PC-3 (cell line): ENCODE measurements around the gene TIAM2. TPM values are rescaled to one million over a fixed set of nuclear protein-coding genes. Genes with fewer than 3 reads are reported as not detected.

ENCODE experiments used
- ATAC-seq: fragments of 200-7000 bp; cut with Tn5 transposase; 2 replicates; pipeline ENCODE4 v1.9.1; 2020; ENCODE audit warnings: mild to moderate bottlenecking, moderate library complexity
- BruUV-seq: library from RNA; stranded (reverse); fragments of 400-500 nt; replicated peaks from 2 replicates; lab custom pipeline; 2021; lab: Mats Ljungman, UMichigan
- CTCF ChIA-PET: fragments of 300-600 bp; sonication (Branson Sonifier 250); formaldehyde crosslinking; loops from one replicate; lab custom pipeline; 2022; ENCODE audit warnings: antibody characterized with exemption; lab: Charles Lee
- POLR2A ChIA-PET: fragments of 300-600 bp; sonication (Branson Sonifier 250); formaldehyde crosslinking; loops from one replicate; lab custom pipeline; 2022; ENCODE audit warnings: antibody characterized with exemption; ENCODE audit not compliant: unreplicated experiment; lab: Charles Lee
- DNase-seq: peaks from one replicate; pipeline ENCODE4 v3.0.0-alpha.2; 2015
- H2AFZ ChIP-seq: fragments of 300-600 bp; sonication (generic); 2 replicates; pipeline ENCODE4 v1.6.0; 2016; ENCODE audit warnings: antibody characterized with exemption, low read length
- H3F3A ChIP-seq: fragments of 300-600 bp; sonication (generic); one replicate; pipeline ENCODE4 v1.6.0; 2017; ENCODE audit warnings: antibody characterized with exemption, low read length, control low read depth, mild to moderate bottlenecking; ENCODE audit not compliant: unreplicated experiment
- H3K27ac ChIP-seq: fragments of 300-600 bp; sonication (generic); 2 replicates; pipeline ENCODE4 v1.5.1; 2016; ENCODE audit warnings: mild to moderate bottlenecking, low read length
- H3K27me3 ChIP-seq: fragments of 300-600 bp; sonication (generic); 2 replicates; pipeline ENCODE4 v1.6.1; 2016; ENCODE audit warnings: low read length, mixed read lengths
- H3K36me3 ChIP-seq: fragments of 300-600 bp; sonication (generic); 2 replicates; pipeline ENCODE4 v1.6.1; 2016; ENCODE audit warnings: low read depth, mixed run types, low read length, mixed read lengths
- H3K4me1 ChIP-seq: fragments of 300-600 bp; sonication (generic); 2 replicates; pipeline ENCODE4 v1.5.1; 2016; ENCODE audit warnings: low read length; ENCODE audit not compliant: insufficient read depth
- H3K4me2 ChIP-seq: fragments of 300-600 bp; sonication (generic); 2 replicates; pipeline ENCODE4 v1.6.0; 2016; ENCODE audit warnings: low read length
- H3K4me3 ChIP-seq: fragments of 300-600 bp; sonication (generic); 2 replicates; pipeline ENCODE4 v1.5.1; 2016; ENCODE audit warnings: mild to moderate bottlenecking, low read length, mixed read lengths
- H3K79me2 ChIP-seq: fragments of 300-600 bp; sonication (generic); 2 replicates; pipeline ENCODE4 v1.6.1; 2017; ENCODE audit warnings: low read length, mixed read lengths
- H3K9ac ChIP-seq: fragments of 300-600 bp; sonication (generic); 2 replicates; pipeline ENCODE4 v1.6.0; 2016; ENCODE audit warnings: mild to moderate bottlenecking, low read length
- H3K9me2 ChIP-seq: fragments of 300-600 bp; sonication (generic); replicated peaks from 2 replicates; pipeline ENCODE4 v1.6.1; 2016; ENCODE audit warnings: mixed run types, low read length, mixed read lengths
- H3K9me3 ChIP-seq: fragments of 300-600 bp; sonication (generic); 2 replicates; pipeline ENCODE4 v1.6.1; 2016; ENCODE audit warnings: low read length, mixed read lengths
- H4K20me1 ChIP-seq: fragments of 300-600 bp; sonication (generic); 2 replicates; pipeline ENCODE4 v1.6.1; 2016; ENCODE audit warnings: low read length, mixed read lengths
- CTCF ChIP-seq: fragments of 300-600 bp; sonication (generic); conservative IDR thresholded peaks from 2 replicates; pipeline ENCODE4 v1.5.1; 2017; ENCODE audit warnings: antibody characterized with exemption, low read depth, mild to moderate bottlenecking, low read length
- EZH2 ChIP-seq: fragments of 300-600 bp; sonication (generic); IDR thresholded peaks from one replicate; pipeline ENCODE4 v1.6.1; 2017; ENCODE audit warnings: antibody characterized with exemption, mild to moderate bottlenecking, low read length; ENCODE audit not compliant: unreplicated experiment
- EZH2phosphoT487 ChIP-seq: fragments of 300-600 bp; sonication (generic); IDR thresholded peaks from 2 replicates; pipeline ENCODE4 v1.6.1; 2018; ENCODE audit warnings: mild to moderate bottlenecking, antibody characterized with exemption, low read length, borderline replicate concordance
- intact Hi-C: fragments of 100-400 bp; cut with micrococcal nuclease; formaldehyde crosslinking; loops from 2 replicates; pipeline ENCODE4 v1.9.0; 2023
- total RNA-seq: library from RNA; depleted of rRNA; stranded (reverse); fragments of >200 nt; gene quantifications from 2 replicates; pipeline ENCODE4 v1.2.3, GENCODE V29; 2014

The TIAM2 gene
- total RNA-seq, 1 experiment from 2014 or later = 4.5 TPM

DNA sequence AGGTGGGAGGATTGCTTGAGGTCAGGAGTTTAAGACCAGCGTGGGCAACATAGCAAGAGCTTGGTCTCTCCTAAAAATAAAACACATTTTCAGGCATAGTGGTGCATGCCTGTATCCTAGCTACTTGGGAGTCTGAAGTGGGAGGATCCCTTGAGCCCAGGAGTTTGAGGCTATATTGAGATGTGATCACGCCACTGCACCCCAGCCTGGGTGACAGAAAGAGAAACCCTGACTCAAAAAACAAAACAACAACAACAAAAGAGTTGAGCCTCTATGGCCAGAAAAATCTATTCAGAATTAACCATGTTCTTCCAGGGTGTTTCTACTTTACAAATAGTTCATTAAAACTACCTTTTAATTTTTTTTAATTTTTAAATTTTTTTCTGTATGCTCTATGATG lies 60.6 kb downstream of the TIAM2 start:
- no peak overlapping the region for H2AFZ ChIP-seq
- H3K4me2 ChIP-seq = no peak overlapping the region
- POLR2A ChIA-PET = no interaction called here
- H3K4me3 ChIP-seq = no peak overlapping the region
- no peaks in the 10 kb centered on the region for H3K9me3 ChIP-seq
- no peak for DNase-seq
- H3K27me3 ChIP-seq = no peaks in the 10 kb centered on the region
- TF ChIP-seq CTCF = no peak
- TF ChIP-seq EZH2 = no peak
- TF ChIP-seq EZH2phosphoT487 = no peak
- H4K20me1 ChIP-seq = no peaks in the 10 kb centered on the region
- no peak overlapping the region for H3K9ac ChIP-seq
- intact Hi-C loops = no loop called here
- no peaks in the 10 kb centered on the region for H3K36me3 ChIP-seq
- CTCF ChIA-PET = no interaction called here
- no peaks in the 10 kb centered on the region for H3K9me2 ChIP-seq
- no TSS peak for BruUV-seq
- ATAC-seq = no peak
- no peaks in the 10 kb centered on the region for H3F3A ChIP-seq
- H3K27ac ChIP-seq = no peak overlapping the region
- H3K4me1 ChIP-seq = no peaks in the 10 kb centered on the region
- no peaks in the 10 kb centered on the region for H3K79me2 ChIP-seq

GRCh38 chr6:155056756-155057155 lies 61.6 kb downstream of the TIAM2 start:
- Histone ChIP-seq H3K9ac (no peak overlapping the region), H3K9me3 (no peaks in the 10 kb centered on the region), H2AFZ (no peak overlapping the region), H3K27me3 (no peaks in the 10 kb centered on the region), H3K4me1 (no peaks in the 10 kb centered on the region), H4K20me1 (no peaks in the 10 kb centered on the region), H3K4me2 (no peak overlapping the region), H3K9me2 (no peaks in the 10 kb centered on the region), H3K27ac (no peak overlapping the region), H3K36me3 (no peaks in the 10 kb centered on the region), H3F3A (no peaks in the 10 kb centered on the region), H3K79me2 (no peaks in the 10 kb centered on the region), H3K4me3 (no peak overlapping the region)
- ATAC-seq (no peak), DNase-seq (no peak)
- ChIA-PET POLR2A (no interaction called here), CTCF (no interaction called here)
- intact Hi-C loops = no loop called here
- no peak for TF ChIP-seq EZH2
- TF ChIP-seq EZH2phosphoT487 = no peak
- TF ChIP-seq CTCF = no peak
- no TSS peak for BruUV-seq

DNA sequence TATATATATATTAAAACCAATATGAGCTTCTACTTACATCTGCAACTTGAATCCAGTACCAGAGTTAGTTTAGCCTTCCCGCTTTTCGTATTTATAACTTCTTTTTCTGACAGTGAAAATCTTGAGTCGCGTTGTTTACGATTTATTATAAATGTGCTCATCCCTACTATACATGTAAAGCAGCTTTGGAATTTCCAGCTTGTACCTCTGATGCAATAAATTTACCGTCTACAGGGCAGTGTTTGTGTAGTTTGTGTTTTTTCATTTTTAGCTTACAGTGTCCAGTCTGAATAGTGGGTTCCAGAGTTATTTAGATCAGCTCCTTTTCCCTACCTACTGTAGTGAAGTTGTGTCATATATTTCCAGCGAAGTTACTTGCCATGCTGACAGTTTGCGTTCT lies 66.3 kb downstream of the TIAM2 start:
- Histone ChIP-seq H3K9me3 (no peaks in the 10 kb centered on the region), H3K27ac (no peak overlapping the region), H3K4me1 (peaks cover 5% of the 10 kb centered on the region), H3K27me3 (no peaks in the 10 kb centered on the region), H2AFZ (no peak overlapping the region), H3K79me2 (no peaks in the 10 kb centered on the region), H3K9me2 (no peaks in the 10 kb centered on the region), H3F3A (no peaks in the 10 kb centered on the region), H3K9ac (no peak overlapping the region), H3K4me3 (no peak overlapping the region), H3K4me2 (no peak overlapping the region), H4K20me1 (no peaks in the 10 kb centered on the region), H3K36me3 (no peaks in the 10 kb centered on the region)
- intact Hi-C loops = loop anchor here (5.0 kb wide), 1 partner anchor 111 kb away; no protein-coding TSS in a partner anchor
- no TSS peak for BruUV-seq
- TF ChIP-seq EZH2 = no peak
- TF ChIP-seq EZH2phosphoT487 = no peak
- TF ChIP-seq CTCF = no peak
- no peak for DNase-seq
- ChIA-PET CTCF (no interaction called here), POLR2A (no interaction called here)
- no peak for ATAC-seq
